ENCODE data around the gene ARPIN. TPM values are rescaled to one million over a fixed set of nuclear protein-coding genes. Genes with fewer than 3 reads are reported as not detected.

The ARPIN gene
- total RNA-seq, 4 donors from 2014 or later = 21.4 to 26.5 (median 24.1) TPM

- no peaks in the 10 kb centered on the region for H3K9me3 ChIP-seq
- H3K4me1 ChIP-seq = no peaks in the 10 kb centered on the region
- no peak overlapping the region for H3K27ac ChIP-seq
- H3K4me3 ChIP-seq (replicated peaks in 1 of 3) = no peak overlapping the region
- no peak for TF ChIP-seq POLR2A (IDR thresholded peaks at IDR 0.05)
- TF ChIP-seq, protein P1, sequence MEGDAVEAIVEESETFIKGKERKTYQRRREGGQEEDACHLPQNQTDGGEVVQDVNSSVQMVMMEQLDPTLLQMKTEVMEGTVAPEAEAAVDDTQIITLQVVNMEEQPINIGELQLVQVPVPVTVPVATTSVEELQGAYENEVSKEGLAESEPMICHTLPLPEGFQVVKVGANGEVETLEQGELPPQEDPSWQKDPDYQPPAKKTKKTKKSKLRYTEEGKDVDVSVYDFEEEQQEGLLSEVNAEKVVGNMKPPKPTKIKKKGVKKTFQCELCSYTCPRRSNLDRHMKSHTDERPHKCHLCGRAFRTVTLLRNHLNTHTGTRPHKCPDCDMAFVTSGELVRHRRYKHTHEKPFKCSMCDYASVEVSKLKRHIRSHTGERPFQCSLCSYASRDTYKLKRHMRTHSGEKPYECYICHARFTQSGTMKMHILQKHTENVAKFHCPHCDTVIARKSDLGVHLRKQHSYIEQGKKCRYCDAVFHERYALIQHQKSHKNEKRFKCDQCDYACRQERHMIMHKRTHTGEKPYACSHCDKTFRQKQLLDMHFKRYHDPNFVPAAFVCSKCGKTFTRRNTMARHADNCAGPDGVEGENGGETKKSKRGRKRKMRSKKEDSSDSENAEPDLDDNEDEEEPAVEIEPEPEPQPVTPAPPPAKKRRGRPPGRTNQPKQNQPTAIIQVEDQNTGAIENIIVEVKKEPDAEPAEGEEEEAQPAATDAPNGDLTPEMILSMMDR (IDR thresholded peaks at IDR 0.05) = no peak
- no peak for DNase-seq
- intact Hi-C loops (cut with DNase I) = no loop called here
- WGBS, 2 donors = 91 to 93% methylated on average over 14 of the region's 14 CpGs
- H3K36me3 ChIP-seq = no peaks in the 10 kb centered on the region
- no peaks in the 10 kb centered on the region for H3K27me3 ChIP-seq
These were observed 24.1 kb upstream of the ARPIN start for GRCh38 chr15:89936786-89937265.

DNA sequence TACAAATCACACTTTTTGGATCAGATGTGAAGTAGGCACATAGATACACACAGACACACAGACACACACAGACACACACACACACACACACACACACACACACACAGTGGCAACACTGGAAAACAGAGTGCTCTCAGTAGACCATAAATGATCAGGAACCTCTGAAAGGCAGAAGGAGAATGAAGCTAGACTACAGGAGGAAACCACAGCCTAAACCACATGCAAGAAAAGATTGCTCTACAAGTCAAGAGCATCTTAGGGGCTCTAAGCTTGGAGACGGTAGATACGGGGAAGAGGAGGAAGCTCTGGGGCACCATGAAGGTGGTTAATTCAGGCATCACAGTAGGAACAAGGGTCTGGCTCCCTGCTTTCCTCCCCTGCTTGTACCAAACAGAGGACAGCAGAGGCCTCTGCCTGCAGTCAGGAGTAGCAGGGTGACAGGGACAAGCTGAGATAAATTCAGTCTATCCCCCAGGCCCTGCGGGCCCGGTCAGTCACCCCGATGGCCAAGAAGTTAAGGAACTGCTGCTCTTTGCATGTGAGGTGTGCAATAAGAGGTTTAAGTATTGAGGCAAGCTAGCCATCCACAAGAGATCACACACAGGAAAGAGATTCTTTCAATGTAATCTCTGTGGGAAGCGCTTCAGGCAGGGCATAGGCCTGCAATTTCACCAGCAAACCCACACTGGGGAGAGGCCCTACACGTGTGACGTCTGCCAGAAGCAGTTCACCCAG is 23.5 kb upstream of the ARPIN start:
- no peak for TF ChIP-seq POLR2A (IDR thresholded peaks at IDR 0.05)
- TF ChIP-seq, protein P1 (IDR thresholded peaks at IDR 0.05) = no peak
- Histone ChIP-seq H3K4me1 (no peaks in the 10 kb centered on the region), H3K27me3 (no peaks in the 10 kb centered on the region), H3K27ac (no peak overlapping the region), H3K4me3 (replicated peaks in 1 of 3) (no peak overlapping the region), H3K36me3 (no peaks in the 10 kb centered on the region), H3K9me3 (no peaks in the 10 kb centered on the region)
- WGBS, 2 donors = 77 to 88% methylated on average over 8 of the region's 8 CpGs
- intact Hi-C loops (cut with DNase I) = no loop called here
- no peak for DNase-seq

DNA sequence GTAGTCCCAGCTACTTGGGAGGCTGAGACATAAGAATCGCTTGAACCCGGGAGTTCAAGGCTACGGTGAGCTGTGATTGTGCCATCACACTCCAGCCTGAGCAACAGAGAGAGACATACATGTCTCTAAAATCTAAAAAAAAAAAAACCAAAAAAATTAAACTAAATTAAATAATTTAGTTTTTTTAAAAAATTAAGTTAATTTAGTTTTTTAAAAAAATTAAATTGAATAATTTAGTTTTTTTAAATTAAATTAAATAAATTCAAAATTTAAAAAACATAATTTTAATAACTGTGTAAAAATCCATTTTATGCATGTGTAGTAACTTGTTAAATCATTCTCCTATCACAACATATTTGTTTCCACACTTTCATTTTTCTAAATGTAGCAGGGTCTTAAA is 20.1 kb upstream of the ARPIN start:
- no peak overlapping the region for H3K4me3 ChIP-seq (replicated peaks in 1 of 3)
- no peaks in the 10 kb centered on the region for H3K9me3 ChIP-seq
- no peak overlapping the region for H3K27ac ChIP-seq
- H3K4me1 ChIP-seq = no peaks in the 10 kb centered on the region
- no peak for DNase-seq
- intact Hi-C loops (cut with DNase I) = no loop called here
- no peaks in the 10 kb centered on the region for H3K36me3 ChIP-seq
- TF ChIP-seq POLR2A (IDR thresholded peaks at IDR 0.05) = no peak
- TF ChIP-seq, protein P1 (IDR thresholded peaks at IDR 0.05) = no peak
- H3K27me3 ChIP-seq = no peaks in the 10 kb centered on the region
- WGBS, 2 donors = 95 to 96% methylated on average over 3 of the region's 3 CpGs

DNA sequence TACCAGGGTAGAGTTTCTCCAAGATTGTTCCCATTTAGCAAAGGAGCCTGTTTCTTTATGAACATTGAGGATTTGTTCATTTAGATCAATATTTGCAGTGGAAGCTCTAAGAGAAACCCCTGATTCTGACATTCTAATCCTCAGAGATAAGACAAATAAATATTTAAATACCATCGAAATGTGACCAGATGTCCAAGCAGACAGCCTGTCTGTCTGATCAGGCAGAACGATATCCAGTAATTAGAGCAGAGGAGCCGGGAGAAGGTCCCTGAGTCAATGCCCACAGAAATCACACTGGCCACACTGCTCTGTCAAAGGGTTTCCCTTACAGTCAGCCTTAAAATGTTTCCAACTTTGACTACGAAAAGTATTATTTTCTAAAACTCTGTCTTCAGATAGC is 15.7 kb upstream of the ARPIN start:
- H3K4me3 ChIP-seq (replicated peaks in 1 of 3) = no peak overlapping the region
- no peaks in the 10 kb centered on the region for H3K36me3 ChIP-seq
- intact Hi-C loops (cut with DNase I) = no loop called here
- no peak overlapping the region for H3K27ac ChIP-seq
- H3K9me3 ChIP-seq = no peaks in the 10 kb centered on the region
- no peak for DNase-seq
- no peak for TF ChIP-seq POLR2A (IDR thresholded peaks at IDR 0.05)
- TF ChIP-seq, protein P1 (IDR thresholded peaks at IDR 0.05) = no peak
- 77 to 88% methylated on average over 4 of the region's 4 CpGs for WGBS, 2 donors
- H3K4me1 ChIP-seq = no peaks in the 10 kb centered on the region
- no peaks in the 10 kb centered on the region for H3K27me3 ChIP-seq

- peak; percentile 74 to 78 for DNase-seq
- WGBS, 2 donors = 28 to 38% methylated on average over 2 of the region's 2 CpGs
These were observed 13.4 kb upstream of the ARPIN start for GRCh38 chr15:89926158-89926557.

More at GRCh38 chr15:89926158-89926557, 13.4 kb upstream of the ARPIN start:
- H3K27ac ChIP-seq = peak overlapping the region in 1 of 3 donors; percentile 3
- H3K27me3 ChIP-seq = no peaks in the 10 kb centered on the region
- no peak overlapping the region for H3K4me3 ChIP-seq (replicated peaks in 1 of 3)
- no peaks in the 10 kb centered on the region for H3K36me3 ChIP-seq
- no peaks in the 10 kb centered on the region for H3K9me3 ChIP-seq
- intact Hi-C loops (cut with DNase I) = no loop called here
- TF ChIP-seq, protein P1 (IDR thresholded peaks at IDR 0.05) = no peak
- no peak for TF ChIP-seq POLR2A (IDR thresholded peaks at IDR 0.05)
- H3K4me1 ChIP-seq = no peaks in the 10 kb centered on the region

Measured in thyroid gland (tissue), 4 donors.